Suppressor macrophage (primary cell): Measurements from ENCODE around the gene ABHD17C.

Experiments
- DNase-seq, 4 experiments: peaks; one replicate each; pipeline ENCODE4 v3.0.0-alpha.2; 2020 to 2022

ABHD17C gene

DNA sequence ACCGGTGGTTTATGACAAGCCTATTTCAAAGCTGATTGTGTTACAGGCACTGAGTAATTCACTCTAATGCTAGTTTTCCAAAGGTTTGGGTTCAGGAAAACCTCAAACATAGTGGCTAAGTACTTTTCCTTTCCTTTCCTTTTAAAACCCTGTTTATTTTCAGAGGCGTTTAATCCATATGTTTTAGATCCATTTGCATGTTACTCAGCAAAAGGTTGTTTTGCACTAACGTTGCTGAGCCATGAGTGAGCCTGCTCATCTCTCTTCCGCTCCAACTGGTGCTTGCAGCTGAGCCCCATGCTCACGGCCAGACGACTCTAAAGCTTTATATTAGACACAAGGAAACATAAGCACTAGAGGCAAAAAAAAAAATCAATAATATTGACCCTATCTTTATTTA lies 93.4 kb downstream of the ABHD17C start:
- DNase-seq = peak in 1 of 4 experiments; percentile 10

DNA sequence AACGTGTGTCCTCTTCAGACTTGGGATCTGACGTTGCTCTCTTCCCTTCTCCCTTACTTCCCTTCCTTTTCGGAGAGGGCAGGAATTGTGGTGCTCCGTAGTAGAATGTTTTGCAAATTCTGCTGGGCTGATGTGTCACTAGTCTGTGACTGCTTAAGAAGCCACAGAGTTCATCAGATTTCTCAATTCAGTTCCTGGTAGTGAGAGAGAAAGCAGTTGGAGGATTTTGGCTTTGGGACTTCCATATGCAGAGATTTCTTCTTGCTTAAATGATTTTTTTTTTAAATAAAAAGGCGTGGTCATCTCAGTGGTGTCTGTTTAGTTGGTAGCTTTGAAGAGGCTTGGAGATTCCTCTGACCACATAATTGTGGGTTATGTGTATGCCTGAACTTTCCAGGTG lies 94.2 kb downstream of the ABHD17C start:
- peak; percentile 64 to 88 (median 74) for DNase-seq

DNA sequence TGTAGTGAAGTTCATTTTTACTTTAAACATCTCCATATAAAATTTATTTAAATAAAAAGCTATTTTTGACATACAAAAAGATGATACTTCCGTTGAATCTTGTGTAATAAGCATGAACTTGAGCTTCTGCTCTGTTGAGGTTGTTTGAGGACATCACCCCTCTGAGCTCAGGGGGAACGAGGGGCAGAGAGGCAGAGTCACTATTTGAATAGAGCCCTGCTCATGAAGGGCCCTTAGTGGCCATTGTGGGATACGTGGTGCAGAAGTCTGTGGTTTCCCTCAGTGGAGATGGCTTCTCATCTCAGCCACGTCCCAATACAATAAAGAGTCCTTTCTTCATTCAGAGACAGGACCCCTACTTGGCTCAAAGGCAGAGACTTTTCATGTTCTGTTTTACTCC lies 94.7 kb downstream of the ABHD17C start:
- peak in 3 of 4 experiments; percentile 30 to 53 (median 52) for DNase-seq

DNA sequence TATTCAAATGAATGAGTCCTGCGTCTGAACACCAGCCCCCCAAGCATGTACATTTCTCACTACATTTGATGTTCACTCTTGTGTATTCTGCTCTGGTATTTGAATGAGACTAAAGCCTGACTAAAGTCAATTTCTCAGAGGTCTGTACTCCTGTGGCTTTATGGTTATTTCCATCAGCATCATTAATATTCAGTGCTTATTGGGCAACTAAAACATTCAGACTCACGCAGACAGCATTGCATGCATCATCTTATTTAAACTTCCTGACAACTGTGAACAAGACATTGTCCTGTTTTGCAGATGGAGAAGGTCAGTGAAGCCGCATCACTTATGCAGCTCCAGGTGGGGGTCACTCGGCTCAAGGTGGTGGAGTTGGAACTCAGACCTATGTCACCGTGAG lies 95.1 kb downstream of the ABHD17C start:
- peak in 2 of 4 experiments; percentile 15 to 23 for DNase-seq

DNA sequence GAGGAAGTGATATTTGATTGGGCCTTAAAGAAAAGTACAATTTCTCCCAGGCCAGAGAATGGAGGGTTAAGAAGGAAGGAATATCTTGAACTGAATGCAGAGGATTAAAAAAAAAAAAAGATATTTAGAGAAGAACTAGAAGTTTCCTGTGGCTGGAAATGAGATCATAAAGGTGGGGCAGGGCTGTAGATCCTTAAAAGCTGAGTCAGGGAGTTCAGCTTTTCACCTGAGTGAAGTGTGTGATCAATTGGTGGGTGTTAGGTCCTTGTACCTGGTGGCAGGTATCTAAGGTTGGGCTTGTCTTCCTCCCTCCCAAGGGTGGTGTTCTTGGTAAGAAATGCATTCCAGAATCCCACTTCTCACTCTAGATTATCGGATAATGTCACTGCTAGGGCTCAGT lies 95.9 kb downstream of the ABHD17C start:
- DNase-seq = no peak

DNA sequence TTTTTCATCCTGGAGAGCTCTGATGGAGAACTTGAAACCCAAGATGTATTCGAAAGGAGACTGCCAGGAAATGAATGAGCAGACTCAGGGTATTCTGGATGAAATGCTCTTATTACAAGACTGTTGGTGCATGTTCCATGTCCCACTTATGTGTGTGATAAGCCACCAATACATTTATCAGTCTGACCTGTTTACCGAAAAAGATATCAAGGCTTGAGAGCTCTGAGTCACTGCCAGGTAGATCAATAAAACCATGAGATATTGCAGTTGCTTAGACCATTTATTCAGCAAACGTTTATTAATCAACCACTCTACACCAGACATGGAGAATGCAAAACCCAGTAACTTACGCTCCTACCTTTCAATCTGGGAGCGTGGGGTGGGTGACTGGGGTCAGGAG lies 101.3 kb downstream of the ABHD17C start:
- DNase-seq = no peak

DNA sequence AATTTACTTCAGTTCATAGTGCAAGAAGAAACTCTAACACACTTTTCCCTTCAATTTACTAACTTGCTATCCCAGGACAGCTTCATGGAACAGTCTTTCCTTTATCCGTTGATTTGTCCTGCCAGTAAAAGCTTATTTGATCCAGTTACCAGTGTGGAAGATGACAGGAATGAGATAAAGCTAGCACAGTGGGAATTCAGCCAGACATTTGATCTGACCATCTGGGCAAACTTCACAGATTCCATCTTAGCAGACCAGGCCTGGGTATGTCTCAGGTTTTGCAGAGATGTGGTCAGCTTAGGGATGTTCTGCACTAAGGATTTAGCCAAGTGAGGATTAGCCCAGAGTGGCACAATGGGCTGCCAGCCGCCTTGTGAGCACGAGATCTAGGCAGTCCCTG lies 103.8 kb downstream of the ABHD17C start:
- DNase-seq = no peak

DNA sequence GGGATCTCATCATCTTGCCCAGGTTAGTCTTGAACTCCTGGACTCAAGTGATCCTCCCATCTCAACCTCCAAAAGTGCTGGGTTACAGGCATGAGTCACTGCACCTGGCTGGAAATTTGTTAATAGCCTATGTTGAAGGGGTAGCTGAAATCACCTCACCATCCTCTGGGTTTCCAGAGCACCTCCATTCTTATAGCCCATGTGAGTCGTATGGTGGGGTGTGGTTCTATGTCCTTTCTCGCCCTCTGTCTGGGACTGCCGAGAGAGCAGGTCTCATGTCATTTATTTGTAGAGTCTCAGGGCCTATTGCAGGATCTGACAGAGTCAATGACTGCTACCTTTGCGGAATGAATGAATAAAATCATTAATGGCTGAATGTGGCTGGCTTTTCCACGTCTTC lies 105.0 kb downstream of the ABHD17C start:
- DNase-seq = no peak

DNA sequence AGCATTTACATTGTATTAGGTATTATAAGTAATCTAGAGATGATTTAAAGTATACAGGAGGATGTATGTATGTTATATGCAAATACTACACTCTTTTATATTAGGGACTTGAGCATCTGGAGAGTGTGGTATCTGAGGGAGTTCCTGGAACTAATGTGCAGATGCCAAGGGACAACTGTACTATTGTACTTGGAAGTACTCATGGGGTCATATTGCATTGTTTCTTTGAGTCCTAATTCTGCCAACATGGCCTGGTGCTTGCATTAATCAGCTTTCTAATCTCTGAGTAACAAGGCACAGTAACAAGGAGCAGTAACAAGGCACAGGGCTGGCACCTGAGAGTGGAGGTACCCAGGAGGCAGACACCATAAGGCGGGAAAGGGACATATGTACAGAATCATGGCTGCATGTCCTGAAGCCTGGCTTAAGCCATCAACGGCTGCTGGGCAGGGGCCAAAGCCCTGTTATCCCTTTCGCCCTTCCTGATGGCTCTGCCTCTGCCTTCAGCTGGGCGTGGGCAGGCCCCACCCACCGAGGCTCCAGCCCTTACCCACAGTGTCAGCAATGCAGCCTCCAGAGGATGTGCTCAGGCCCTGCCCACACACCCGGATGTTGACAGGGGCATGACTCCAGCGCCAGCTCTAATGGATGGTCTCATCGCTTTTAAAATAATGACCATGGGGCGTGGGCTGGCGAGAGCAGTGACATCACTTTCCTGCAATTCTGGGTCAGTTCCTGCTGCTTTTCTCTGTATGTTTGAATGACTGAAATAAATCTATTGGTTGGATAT lies 107.0 kb downstream of the ABHD17C start:
- DNase-seq = peak; percentile 71 to 85 (median 79)

DNA sequence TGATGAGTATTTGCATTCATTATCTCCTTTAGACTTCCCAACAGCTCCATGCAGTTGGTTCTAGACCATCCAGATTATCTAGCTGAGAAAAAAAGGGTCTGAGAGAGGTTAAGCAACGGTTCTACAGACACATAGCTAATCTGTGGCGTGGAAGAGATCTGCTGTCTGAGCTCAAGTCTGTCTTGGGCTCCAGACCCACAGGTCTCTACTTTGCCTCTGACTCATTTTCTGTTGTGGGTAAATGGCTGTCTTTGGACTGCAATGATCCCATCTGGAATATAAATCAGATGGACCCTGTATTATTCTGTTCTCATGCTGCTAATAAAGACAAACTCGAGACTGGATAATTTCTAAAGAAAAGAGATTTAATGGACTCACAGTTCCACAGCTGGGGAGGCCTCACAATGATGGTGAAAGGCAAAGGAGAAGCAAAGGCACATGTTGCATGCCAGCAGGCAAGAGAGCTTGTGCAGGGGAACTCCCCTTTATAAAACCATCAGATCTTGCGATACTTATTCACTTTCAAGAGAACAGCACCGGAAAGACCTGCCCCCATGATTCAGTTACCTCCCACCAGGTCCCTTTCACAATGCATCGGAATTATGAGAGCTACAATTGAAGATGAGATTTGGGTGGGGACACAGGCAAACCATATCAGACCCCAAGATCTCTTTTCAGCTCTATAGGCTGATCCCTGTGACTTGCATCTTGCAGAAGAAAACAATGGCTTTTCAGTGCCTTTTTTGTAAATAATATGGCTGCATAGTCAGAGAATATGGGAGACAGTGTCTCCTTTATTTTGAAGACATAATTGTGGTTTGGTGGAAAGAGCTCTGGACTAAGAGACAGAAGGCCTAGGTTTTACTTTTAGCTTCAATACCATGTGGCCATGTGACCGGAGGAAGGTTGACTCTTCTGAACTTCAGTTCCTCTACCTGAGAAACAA lies 108.7 kb downstream of the ABHD17C start:
- peak in 3 of 4 experiments; percentile 19 to 22 (median 21) for DNase-seq

DNA sequence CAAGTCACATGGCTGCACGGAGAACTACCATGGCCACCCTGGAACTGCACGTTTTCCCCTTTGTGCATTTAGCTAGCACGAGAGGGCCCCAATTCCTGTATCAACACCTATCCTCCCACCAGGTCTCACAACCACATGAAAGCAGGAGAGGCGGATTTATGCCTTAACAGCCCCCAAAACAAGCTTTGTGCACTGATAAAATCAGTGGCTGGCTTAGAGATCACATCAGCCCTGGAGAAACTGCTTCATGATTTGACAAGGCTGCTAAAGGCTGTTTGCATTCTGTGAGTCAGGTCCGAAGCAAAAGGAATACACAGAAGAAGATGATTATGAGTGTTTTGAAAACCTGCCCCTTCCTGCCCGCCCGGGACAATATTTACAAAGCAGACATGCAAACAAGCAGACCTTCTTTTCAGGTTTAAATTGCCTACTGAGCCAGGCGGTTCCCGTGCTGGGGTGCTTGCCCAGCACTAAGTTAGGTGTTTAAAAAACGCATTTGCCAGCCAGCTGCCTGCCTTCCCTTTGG lies 109.9 kb downstream of the ABHD17C start:
- no peak for DNase-seq
